HG02840 (cell line): ENCODE results near the gene CALHM1.
"Not testable (repeated sequence)": the region's sequence is repeated elsewhere in the genome, so short reads cannot be mapped to it uniquely, and the experiment has no call there.

Source experiments
- ATAC-seq: cut with Tn5 transposase; IDR thresholded peaks from one replicate; pipeline ENCODE4 v1.9.1; 2021; ENCODE audit warnings: mild to moderate bottlenecking, moderate library complexity, moderate number of reproducible peaks; ENCODE audit not compliant: unreplicated experiment, low FRiP score

The CALHM1 gene

GRCh38 chr10:103458720-103459119 lies at the start of gene CALHM1:
TSS of gene CALHM1 (minus strand) at chr10:103458900. CDS start at chr10:103458751, 149 bp downstream.
- ATAC-seq = no peak

GRCh38 chr10:103507235-103508191 lies 48.8 kb upstream of the CALHM1 start:
- ATAC-seq = no peak

GRCh38 chr10:103506061-103506460 lies 47.4 kb upstream of the CALHM1 start:
- ATAC-seq = no peak

- ATAC-seq = no peak
Measured at GRCh38 chr10:103504181-103504783, 45.6 kb upstream of the CALHM1 start.

- ATAC-seq = not testable (repeated sequence)
Measured at GRCh38 chr10:103503777-103504176, 45.1 kb upstream of the CALHM1 start.

GRCh38 chr10:103502849-103503660 lies 44.4 kb upstream of the CALHM1 start:
- ATAC-seq = no peak

- ATAC-seq = no peak
Measured at GRCh38 chr10:103501186-103501585, 42.5 kb upstream of the CALHM1 start.

GRCh38 chr10:103500481-103500880 lies 41.8 kb upstream of the CALHM1 start:
- no peak for ATAC-seq

- no peak for ATAC-seq
Measured at GRCh38 chr10:103499881-103500280, 41.2 kb upstream of the CALHM1 start.

- no peak for ATAC-seq
Measured at GRCh38 chr10:103498936-103499638, 40.4 kb upstream of the CALHM1 start.

- ATAC-seq = no peak
Measured at GRCh38 chr10:103497161-103497915, 38.6 kb upstream of the CALHM1 start.

- ATAC-seq = no peak
Measured at GRCh38 chr10:103495321-103495720, 36.6 kb upstream of the CALHM1 start.

GRCh38 chr10:103493916-103494877 lies 35.5 kb upstream of the CALHM1 start:
- no peak for ATAC-seq

- no peak for ATAC-seq
Measured at GRCh38 chr10:103493362-103493915, 34.7 kb upstream of the CALHM1 start, which contains the start of gene NEURL1. TSS of gene NEURL1 (plus strand) at chr10:103493705. CDS start at chr10:103494388, 683 bp downstream.

- ATAC-seq = no peak
Measured at GRCh38 chr10:103492655-103493261, 34.1 kb upstream of the CALHM1 start.

- ATAC-seq = no peak
Measured at GRCh38 chr10:103491729-103492364, 33.1 kb upstream of the CALHM1 start.

GRCh38 chr10:103490986-103491314 lies 32.2 kb upstream of the CALHM1 start:
- no peak for ATAC-seq
